HG03354 (cell line): ENCODE data around the gene CLCA2.

Source experiments
- ATAC-seq: cut with Tn5 transposase; IDR thresholded peaks from one replicate; pipeline ENCODE4 v1.9.1; 2021; ENCODE audit warnings: mild to moderate bottlenecking; ENCODE audit not compliant: unreplicated experiment, poor library complexity, severe bottlenecking

CLCA2 gene

DNA sequence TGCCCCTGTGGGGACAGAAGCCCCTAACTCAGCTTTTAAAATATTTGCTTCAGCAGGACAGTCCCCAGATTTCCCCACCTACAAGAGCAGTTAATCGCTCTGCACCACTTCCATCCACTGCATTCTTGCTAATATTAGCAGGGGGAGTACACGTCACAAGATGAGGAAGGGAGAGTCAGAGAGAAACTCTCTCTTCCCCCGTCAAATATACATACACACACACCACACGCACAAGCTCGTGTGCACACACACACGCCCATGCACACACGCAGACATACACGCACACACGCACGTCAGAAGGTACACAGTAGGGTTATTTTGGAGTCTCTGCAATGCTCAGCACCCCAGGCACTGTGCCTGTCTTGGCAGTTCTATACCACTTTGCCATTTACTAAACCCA is 46.9 kb downstream of the CLCA2 start:
- no peak for ATAC-seq

DNA sequence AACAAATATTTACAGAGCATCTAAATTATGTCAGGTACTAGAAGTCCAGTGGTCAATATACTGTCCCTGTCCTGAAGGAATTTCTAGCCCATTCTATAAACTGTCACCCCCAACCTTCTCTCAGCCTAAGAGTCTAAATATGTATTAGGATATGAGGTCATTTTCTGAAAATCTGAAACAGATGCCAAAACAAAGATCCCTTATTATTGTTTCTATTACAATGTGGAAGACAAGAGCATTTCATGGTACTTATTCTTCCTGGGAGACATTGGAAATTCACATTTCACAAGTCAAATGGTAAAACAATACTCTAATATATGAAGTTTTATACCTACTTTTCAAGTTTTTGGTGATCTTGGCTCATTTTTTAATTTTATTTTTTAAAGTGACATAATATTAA is 47.3 kb downstream of the CLCA2 start:
- no peak for ATAC-seq

DNA sequence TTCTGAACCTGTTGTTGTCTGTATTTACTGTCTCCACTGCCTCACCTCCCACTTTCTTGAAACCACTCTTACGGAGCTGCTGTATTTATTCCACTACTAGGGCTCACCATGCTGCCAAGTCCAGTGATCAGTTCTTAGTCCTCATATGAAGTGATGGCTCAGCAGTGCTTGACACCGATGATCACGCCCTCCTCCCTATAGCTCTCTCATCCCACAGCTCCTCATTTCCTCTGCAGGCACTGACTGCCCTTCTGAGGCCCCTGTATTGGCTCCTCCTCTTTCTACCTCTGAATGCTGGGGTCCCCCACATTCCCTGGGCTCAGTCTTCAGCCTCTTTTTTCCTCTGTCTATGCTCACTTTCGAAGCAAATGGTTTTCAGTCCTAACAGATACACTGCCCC is 48.2 kb downstream of the CLCA2 start:
- no peak for ATAC-seq

DNA sequence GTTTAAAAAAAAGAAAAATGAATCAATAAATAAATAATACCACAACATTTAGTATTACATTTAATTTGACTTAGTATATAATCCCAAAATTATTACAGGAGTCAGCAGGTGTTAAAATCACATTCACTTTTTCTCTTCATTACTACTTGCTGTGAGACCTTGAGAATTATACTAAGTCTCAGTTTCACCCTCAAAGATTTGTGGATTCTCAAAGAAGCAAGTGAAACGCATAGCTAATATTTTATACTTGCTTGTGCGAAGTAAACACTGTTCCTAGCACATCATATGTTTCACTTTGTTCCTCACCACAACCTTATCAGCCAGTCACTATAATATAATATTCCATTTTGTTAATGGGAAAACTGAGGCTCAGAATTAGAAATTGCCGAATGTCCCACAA is 48.8 kb downstream of the CLCA2 start:
- peak; percentile 63 for ATAC-seq

DNA sequence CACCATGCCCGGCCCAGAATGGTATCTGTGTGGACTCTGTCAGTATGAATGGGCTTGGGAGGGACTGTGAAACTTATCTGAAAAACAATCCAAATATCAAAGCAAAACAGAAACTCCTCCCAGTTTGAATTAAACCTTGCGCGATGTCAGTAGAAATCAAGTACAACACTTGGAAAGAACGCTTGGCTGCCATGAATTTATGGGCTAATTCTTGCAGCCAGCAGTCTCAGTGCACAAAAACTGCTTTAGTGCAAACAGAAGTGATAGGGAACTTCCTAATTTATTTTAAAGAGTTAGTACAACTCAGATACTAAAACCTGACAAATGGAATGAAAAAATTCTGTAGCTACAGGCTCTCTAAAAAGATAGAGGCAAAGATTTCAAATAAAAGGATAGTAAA is 53.3 kb downstream of the CLCA2 start:
- ATAC-seq, result no peak

DNA sequence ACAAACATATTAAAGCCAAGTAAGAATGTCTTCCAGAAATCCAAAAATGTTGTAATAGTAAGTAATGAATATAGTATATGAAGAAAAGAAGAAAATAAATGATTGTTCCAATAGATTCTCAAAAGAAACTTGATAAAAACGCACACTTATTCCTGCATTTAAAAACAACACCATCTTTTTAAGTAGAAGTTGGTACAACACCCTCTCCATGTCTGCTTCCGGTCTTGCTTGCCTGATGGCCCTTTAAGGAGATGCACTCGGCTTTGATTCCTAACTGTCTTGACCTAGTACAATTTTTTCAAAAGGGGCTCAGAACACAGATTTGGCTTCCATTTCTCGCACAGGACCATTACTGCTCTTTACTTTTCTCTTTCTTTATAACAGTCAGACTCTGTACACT is 53.7 kb downstream of the CLCA2 start:
- ATAC-seq, result no peak

DNA sequence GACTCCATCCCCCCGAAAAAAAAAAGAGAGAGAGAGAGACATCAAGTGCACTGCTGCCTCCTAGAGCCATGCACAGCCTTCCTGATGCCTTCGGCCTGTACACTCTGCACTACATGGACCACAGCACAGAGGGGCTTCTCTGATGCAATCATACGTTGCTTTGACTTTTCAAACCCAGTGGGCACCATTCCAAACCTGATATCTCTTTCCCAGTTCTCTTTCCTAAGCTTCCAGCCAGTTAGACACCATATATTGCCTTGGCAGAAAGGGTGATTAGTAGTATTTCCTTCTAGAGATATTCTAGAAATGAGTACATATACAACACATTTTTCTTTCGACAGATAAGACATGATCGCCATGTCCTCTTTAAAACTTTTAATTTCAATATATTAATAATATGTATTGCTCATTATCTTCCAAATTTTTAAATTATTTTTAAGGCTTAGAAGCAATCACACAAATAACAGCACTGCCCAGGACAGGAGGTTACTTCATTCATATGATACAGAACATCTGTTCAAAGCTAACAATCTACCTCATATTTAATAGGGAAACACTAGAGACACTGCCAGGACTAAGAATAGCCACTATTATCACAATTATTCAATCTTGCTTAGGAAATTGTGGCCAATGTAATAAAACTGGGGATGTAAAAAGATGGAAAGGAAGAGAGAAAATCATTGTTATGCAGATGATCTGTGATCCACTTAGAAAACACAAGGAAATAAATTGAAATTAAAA is 54.6 kb downstream of the CLCA2 start:
- ATAC-seq, result no peak

DNA sequence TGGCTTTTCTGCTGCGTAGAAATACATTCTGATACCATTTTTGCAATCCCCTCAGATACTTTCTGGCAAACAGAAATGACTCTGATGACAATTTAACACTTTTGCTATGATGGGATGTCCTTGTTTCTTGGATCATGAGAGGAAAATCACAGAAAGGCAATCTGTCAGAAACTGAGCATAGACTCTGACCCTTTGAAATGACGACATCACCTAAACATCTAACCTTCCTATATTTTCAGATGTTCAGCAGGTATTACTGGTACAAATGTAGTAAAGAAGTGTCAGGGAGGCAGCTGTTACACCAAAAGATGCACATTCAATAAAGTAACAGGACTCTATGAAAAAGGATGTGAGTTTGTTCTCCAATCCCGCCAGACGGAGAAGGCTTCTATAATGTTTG is 58.0 kb downstream of the CLCA2 start:
- no peak for ATAC-seq

DNA sequence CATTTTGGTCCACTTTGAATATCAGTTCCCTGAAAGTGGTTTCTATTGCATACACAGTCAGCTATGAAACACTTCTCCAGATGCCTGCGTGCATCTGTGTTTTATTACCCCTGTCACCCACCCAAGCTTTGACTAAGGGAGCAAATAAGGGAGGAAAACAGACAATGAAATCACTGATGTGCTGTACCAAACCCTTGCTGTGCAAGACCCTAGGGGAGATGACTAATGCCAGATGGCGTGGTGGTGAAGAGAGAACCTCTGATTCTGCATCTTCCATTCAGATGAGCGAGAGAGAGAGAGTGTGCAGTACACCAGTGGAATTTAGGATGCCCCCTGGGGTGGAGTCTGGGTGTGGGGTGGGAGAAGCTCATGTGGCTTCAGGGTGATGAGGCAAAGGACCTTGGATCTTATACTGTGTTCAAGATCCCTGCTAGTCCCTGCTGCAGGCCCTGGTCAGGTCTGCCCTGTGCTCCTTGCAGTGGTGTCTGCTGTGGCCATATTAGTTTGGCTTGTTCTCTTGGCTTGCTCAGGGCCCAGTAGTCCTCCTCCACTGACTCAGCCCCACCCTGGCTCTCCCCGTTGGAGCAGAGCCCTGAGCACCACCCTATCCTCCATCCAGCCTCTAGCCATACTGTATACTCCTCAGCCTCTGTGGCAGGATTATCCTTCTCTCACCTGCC is 63.3 kb downstream of the CLCA2 start:
- no peak for ATAC-seq

DNA sequence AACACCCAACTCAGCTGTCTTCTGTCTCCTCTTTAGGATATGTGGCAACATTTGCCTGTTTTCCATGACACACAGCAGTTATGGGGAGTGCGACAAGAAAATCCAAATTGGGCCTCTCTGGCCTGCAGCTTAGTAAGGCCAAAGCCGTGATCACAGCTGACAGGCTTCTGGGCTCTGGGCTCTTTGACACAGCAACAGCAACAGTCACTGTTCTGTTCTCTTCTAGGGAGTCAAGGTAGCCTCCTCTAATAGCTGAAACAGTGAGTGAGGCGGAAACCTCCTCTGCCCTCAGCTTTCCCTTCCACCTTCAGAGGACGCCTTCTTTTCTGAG is 63.8 kb downstream of the CLCA2 start:
- ATAC-seq, result no peak

DNA sequence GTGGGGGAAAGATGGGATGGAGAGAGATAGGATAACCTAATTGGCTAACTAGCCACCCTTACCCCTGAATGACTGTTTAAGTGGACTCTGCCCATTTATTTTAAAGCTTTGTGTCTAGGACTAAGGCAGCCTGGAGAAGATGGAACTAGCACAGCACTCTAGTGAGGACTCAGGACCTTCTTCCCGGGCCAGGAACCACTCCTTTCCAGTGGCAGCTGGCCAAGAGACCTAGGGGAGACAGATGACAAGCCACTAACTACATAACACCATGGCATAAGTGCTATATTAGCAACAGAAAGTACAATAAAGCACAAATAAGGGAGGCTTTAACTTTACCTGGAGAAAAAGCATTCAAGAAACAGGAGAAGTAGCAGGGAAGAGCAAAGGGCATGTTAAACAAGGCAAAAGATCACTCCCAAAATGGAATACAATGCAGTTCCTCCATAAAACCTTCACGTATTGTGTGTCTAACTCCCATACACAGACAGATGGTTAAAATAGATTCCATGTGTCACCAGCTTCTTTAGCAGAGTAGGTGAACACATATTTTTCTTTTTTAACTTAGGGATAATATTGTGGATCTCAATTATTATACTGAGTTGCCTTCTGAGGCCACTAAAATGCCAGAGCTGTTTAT is 65.4 kb downstream of the CLCA2 start:
- ATAC-seq, result no peak

DNA sequence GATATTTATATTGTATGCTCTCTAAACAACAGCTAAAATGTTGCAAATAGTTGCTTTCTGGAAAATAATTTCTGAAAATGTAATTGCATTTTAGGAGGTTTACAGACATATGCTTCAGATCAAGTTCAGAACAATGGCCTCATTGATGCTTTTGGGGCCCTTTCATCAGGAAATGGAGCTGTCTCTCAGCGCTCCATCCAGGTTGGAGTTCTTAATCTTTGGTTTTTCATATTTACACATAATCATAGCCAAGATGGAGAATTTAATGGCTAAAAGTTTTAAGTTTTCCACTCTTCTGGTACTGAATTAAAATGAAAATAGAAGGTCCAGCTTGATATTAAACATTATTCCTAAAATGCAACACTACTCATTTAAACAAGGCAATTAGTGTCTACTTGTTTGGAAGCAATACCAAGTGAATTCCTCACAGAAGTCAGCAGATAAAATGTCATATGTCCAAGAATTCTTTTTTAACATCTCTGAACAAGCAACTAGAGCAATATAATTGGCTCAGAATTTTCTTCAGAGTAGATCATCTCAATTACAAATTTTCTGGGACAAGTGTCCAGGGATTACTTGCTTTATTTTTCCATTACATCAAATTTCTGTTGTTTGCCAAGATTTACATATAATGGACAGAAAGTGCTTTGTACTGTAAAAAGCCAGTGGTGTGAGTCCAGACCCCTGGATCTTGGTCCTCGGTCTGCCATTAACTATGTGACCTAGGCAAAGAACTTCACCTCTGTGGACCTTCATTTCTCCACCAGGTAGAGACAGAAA is 67.4 kb downstream of the CLCA2 start:
- ATAC-seq, result no peak

DNA sequence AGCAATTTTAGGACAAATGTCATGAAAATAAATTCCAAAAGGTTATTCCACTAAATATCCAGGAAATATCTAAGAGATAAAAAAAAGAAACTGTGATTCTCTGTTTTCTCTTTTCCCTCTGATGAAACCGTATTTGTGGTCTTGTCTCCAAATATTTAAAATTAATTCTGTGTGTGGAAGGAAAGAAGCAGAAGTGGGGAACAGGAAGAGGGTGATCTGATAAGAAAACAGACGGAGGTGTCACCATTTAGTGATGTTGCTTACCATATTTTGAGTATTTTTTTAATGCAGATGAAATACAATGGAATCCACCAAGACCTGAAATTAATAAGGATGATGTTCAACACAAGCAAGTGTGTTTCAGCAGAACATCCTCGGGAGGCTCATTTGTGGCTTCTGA is 74.3 kb downstream of the CLCA2 start:
- no peak for ATAC-seq

DNA sequence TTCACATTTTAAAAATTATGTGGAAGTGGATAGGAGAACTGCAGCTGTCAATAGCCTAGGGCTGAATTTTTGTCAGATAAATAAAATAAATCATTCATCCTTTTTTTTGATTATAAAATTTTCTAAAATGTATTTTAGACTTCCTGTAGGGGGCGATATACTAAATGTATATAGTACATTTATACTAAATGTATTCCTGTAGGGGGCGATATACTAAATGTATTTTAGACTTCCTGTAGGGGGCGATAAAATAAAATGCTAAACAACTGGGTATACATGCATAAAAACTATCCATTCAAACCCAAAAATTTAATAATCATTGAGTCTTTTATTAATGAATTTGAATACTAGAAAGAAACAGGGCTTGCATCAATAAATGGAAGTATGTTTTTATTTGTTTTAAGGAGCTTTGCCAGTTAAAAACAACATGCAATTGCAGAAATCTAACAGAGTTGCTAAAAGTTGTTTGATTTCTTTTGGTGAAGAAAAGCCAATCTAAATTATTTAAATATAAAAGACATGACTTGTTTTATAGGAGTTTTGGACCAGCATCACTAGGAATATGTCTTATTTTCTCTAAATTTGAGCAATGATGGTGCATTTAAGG is 76.1 kb downstream of the CLCA2 start:
- peak; percentile 72 for ATAC-seq

DNA sequence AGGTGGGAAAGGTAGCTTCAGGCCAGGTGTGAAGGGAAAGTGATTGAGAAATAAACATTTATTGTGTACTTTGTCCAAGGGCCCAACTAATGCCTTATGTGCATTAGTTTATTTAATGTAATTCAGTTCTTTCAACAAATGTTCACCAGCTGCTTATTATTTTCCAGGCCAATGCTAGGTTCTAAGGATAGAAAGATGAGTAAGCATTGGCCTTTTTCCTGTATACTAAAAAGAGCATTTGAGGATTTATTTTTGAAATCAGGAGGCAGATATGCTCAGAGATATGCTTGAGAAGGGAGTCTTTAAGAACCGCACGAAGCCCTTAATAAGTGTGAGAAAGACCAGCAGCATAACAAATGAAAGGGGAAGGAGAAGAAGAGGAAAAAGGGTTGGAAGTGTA is 76.7 kb downstream of the CLCA2 start:
- no peak for ATAC-seq

DNA sequence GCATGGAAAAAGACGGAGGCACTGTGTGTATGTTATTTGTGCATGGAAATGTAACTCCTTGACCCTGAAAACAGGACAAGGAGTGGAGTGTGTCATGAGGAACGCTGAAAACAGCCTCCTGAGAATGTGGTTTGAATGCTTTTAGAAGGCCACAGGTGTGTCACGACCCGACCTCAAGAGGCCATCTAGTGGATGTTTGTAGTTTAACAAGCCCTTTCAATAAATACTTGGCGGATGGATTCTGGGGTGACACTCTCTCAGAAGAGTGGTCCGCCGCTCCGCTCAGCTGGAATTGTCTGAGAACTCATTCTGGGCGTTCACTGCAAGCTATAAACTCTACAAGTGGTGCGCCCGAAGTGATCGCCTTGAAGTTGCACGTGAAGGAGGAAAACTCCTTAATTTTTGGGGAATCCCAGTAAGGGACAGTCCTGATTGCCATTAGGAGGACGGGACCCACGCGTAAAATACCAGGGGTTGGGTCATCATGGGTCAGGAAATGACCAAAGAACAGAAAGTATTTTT is 78.2 kb downstream of the CLCA2 start:
- peak; percentile 79 for ATAC-seq

DNA sequence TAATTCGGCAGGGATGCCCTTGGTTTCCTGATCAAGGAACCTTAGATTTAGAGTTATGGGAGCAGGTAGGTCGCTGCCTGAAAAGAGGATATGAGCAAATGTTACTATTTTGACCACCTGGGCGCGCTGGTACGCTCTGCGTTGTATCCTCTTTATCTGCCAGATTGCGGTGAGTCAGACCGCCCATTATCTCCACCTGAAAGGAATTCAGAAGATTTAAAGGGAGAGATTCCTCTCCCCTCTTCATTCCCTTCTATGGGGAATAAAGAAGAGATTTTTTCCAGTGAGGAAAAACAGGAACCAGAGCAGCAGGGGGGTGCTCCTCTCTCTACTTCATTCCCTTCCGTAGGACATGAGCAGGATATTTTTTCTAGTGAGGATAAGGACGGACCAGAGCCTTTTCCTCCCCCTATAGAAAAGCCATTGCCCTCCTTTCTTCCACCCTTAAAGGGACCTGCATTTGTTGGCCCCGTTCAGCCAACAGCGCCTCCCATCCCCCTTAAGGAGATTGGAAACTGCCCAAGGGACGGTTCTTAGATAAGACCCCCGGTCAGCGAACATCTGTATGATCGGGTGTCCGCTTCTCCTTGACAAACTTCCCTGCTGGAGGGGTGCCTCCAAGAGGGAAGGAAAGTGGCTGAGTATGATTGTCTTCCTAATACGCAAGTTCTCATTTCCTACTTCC is 78.9 kb downstream of the CLCA2 start:
- no peak for ATAC-seq

DNA sequence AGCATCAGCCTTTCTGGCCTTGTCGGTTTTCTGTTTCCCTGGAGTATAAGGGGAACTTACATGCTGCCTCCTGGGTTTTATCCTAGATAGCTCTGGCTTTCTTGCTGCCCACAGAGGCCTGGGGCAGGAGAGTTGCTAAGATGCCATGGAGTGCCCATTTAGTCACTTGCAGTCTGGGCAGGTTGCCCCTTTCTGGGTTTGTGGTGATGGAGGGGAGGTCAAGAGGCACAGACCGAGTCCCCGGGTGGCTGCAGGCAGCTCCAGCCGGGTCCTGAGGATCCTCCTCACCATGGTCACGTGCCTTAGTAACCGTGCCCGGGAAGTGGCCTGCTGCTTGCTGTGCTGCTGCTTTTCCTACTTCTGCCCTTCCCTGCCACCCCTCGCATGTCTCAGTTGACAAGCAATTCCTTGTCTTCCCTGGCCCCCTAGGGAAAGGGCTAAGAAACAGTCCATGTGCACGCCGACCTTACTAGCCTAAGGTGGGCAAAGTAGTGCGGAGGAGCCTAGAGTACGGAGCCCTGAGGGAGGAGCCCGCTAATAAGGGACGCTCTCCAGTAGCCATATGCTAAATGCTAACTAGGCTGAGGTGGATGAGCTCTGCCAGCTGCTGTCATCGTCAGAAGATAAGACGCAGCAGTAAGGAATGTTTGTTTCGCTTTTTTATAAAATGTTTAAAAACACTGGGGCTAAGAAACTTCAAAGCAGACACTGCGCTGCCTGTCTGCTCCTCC is 79.6 kb downstream of the CLCA2 start:
- no peak for ATAC-seq

DNA sequence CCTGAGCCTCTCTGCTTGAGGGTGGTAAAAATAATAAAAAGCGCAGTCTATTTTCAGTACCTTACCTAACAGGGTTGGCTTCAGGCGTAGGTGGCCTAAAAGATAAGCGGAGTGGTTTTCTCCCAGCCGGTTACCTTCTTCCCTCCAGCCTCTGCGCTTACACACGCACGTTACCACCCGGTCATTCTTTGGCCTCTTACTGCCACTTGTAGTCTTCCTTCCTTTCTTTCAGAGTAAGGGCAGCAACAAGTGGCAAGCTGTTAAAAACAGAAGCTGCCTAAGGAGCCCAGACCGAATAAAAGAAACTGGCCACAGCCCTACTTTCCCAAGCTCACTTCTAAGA is 80.1 kb downstream of the CLCA2 start:
- no peak for ATAC-seq
